Measurements from ENCODE around the gene EMILIN1.

The EMILIN1 gene

DNA sequence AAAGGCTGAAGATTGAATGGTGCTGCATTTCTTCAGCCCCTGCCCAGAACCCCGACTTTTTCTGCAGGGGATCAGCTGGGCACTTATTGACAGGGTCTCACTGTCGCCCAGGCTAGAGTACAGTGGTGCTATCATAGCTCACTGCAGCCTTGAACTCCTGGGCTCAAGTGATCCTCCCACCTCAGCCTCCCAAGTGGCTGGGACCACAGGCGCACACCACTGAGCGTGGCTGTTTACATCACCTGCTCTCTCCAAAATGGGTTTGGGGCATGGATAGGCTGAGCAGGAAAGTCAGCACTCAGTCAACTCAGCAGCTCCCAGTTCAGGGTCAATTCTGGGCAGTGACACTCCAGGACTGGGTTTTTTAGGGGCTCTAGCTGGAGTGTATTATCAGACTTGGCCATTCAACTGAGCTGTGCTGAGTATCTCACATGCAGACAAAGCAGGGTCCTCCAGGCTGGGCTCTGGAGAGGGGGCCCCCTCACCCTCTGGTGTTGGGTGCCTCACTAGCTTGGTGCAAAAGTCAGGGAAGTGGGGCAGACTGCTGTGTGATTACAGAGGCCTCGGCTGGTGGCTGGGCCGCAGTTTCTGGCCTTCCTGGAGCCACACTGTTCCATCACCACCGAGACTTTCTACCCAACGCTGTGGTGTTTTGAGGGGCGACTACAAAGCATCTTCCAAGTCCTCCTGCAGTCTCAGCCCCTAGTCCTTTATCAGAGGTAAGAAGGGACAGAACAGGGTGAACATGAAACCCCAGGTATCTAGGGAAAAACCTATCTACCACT lies 49.7 kb downstream of the EMILIN1 start:
- DNase-seq = no peak

DNA sequence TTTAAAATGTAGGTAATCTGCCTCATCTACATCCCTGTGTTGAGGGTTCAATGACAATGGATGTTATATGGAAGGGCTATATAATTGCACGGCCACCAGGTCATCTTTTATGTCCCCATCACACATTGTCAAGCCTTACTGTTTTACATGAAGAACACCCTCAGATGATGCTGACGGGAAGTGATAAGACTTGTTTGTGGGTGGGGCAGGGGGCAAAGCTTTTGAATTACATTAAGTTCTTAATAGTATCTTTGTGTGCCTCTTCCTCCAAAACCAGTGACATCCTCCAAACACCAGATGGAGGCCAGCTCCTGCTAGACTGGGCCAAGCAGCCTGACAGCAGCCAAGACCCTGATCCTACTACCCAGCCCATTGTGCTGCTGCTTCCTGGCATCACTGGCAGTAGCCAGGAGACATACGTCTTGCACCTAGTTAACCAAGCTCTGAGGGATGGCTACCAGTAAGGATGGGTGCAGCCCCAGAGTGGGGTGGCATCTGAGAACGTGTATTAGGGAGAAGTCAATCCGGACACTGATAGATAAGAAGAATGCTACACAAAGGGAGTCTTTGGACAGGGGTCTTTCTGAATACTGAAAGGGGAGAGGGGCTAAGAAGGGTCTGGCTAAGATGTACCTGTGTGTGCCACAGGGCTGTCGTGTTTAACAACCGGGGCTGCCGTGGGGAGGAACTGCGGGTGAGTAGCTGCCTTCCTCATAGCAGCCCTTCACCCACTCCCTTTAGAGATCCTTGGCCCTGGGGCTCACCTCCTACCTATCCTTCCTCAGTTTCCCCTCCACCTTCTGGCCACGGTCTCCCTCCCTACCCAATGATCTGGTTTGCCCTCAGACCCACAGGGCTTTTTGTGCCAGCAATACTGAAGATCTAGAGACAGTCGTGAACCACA lies 50.5 kb downstream of the EMILIN1 start:
- no peak for DNase-seq

DNA sequence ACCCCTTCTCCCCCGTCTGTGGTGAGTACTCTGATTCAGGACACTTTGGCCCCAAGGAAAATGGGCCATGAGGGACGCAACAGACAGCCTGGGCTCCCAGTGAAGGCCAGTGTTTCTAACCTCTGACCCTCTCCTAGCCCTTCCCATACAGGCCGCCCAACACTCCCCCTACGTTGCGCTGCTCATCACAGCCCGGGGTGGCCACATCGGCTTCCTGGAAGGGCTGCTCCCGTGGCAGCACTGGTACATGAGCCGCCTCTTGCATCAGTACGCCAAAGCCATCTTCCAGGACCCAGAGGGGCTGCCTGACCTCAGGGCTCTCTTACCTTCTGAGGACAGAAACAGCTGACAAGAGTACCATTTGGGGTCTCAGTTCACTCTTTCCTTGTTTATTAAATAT lies 52.0 kb downstream of the EMILIN1 start:
- no peak for DNase-seq

DNA sequence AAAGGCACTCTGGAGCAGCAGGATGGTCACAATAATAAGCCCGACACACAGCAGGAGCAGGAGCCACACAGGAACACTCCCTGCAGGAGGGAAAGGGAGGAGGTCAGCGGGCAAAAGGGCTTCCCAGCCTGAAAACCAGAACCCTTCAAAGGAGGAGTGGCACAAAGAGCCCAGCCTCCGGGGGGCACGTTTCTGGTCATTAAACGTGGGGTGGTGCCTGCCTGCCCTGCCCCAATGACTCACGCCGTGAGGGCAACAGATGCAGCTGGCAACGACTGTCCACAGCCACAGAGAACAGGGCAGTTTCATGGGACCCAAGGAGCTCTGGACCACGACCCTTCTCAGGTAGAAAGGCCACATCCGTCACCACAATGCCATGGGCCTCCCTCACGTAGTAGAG lies 53.0 kb downstream of the EMILIN1 start:
- DNase-seq = no peak

- DNase-seq = no peak
These were observed 54.9 kb downstream of the EMILIN1 start for GRCh38 chr2:27133195-27133875.

DNA sequence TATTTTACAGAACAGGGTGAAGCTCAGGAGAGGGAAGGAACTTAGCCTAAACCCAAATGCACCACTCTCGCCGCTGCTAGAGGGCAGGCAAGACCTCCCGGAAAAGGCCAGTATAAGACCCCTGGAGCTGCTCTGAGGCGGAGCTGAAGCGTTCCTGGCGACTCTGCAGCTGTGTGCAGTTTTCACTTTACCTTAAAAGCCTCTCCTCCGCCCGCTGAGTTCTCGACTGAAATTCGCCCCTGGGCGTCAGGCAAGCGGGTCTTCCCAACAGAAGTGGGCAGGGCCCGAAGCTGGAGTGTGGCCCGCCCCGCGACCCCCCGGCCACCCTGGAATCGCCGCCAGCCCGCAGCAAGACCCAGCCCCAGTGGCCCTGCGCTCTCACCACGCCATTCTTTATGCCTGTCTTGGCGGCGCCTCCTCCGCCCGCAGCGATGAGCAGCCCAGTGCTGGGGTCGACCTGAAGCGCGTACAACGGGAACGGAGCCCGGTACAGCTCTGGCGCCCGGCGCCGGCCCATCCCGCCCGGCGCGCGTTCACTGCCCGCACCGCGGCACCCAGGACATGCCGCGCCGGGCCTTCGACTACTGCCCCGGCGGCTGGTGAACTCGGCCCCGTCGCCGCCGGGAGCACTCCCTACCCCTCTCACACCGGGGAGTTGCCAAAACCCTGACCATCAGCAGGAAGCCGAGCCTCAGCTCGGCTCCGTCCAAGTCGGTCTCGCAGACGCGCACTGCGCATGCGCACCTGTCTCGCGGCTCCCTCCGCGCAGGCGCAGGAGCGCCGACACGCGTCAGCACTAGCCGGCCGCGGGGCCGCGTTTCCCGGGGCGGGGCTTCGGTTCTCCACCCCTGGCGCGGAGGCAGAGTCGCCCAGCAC lies 55.7 kb downstream of the EMILIN1 start, which contains the start of gene PREB:
Gene PREB (minus strand): TSS at position 732 of the 876 bp plus-strand sequence. CDS start 215 bp downstream, at position 517.
- peak; percentile 95 for DNase-seq

GRCh38 chr2:27134781-27135477 lies 56.5 kb downstream of the EMILIN1 start:
- no peak for DNase-seq

DNA sequence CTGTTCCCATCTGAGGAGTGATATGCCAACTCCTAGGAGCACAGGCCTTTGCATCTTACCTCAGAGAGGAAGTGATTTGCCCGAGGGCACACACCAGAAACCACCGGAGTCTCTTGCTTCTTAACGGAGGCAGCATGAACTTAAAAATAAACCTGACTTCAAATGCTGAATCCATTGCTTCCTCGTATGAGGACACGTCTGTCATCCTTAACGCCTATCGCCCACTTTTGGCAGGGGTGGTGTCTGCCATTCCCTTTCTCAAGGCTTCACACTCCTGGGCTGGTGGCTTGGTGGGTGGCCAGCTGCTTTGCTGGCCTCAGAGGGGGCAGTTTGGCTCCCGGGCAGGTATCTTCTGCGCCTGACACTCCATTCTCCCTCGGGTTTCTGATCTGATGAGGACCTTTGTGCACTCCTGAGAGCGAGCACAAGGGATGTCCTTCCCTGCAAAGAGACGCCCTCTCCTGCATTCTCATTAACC lies 57.1 kb downstream of the EMILIN1 start:
- DNase-seq = no peak

Measured in fibroblast of skin of right biceps (primary cell).